H9 (cell line): ENCODE data around the gene AHCY. TPM values are rescaled to one million over a fixed set of nuclear protein-coding genes. Genes with fewer than 3 reads are reported as not detected.

Source experiments
- DNase-seq: peaks from one replicate; pipeline ENCODE4 v3.0.0-alpha.2; 2017
- H2AFZ ChIP-seq: one replicate; pipeline ENCODE4 v1.6.1; 2013; ENCODE audit warnings: mild to moderate bottlenecking, low read length, control low read depth, moderate library complexity
- H2AK5ac ChIP-seq: 2 replicates; pipeline ENCODE4 v1.6.1; 2013; ENCODE audit warnings: low read length, control low read depth, mixed read lengths; ENCODE audit not compliant: insufficient read length
- H2BK120ac ChIP-seq: one replicate; pipeline ENCODE4 v1.6.1; 2013; ENCODE audit warnings: low read depth, mild to moderate bottlenecking, low read length, control low read depth, inconsistent platforms; ENCODE audit not compliant: poor library complexity, severe bottlenecking
- H2BK12ac ChIP-seq: 2 replicates; pipeline ENCODE4 v1.6.1; 2013; ENCODE audit warnings: low read length, control low read depth, mixed read lengths, low read depth; ENCODE audit not compliant: insufficient read length
- H2BK15ac ChIP-seq: 2 replicates; pipeline ENCODE4 v1.6.1; 2013; ENCODE audit warnings: low read depth, low read length, control low read depth
- H2BK20ac ChIP-seq: one replicate; pipeline ENCODE4 v1.6.1; 2013; ENCODE audit warnings: low read depth, mild to moderate bottlenecking, low read length, control low read depth, inconsistent platforms; ENCODE audit not compliant: poor library complexity, severe bottlenecking
- H2BK5ac ChIP-seq: 2 replicates; pipeline ENCODE4 v1.6.1; 2013; ENCODE audit warnings: low read length, control low read depth, mixed read lengths; ENCODE audit not compliant: insufficient read length
- H3K14ac ChIP-seq: 2 replicates; pipeline ENCODE4 v1.6.1; 2013; ENCODE audit warnings: low read length, control low read depth; ENCODE audit not compliant: insufficient read depth
- H3K18ac ChIP-seq: 2 replicates; pipeline ENCODE4 v1.6.1; 2013; ENCODE audit warnings: low read depth, mild to moderate bottlenecking, mixed read lengths, low read length, control low read depth; ENCODE audit not compliant: insufficient read length
- H3K23ac ChIP-seq: 2 replicates; pipeline ENCODE4 v1.6.1; 2013; ENCODE audit warnings: low read length, control low read depth, mixed read lengths, low read depth; ENCODE audit not compliant: insufficient read length
- H3K23me2 ChIP-seq: 2 replicates; pipeline ENCODE4 v1.6.1; 2013; ENCODE audit warnings: low read depth, mild to moderate bottlenecking, mixed read lengths, low read length, control low read depth; ENCODE audit not compliant: insufficient read length, poor library complexity, severe bottlenecking
- H3K27ac ChIP-seq: 2 replicates; pipeline ENCODE4 v1.5.1; 2013; ENCODE audit warnings: low read length, control low read depth, mixed read lengths, low read depth; ENCODE audit not compliant: insufficient read length
- H3K27me3 ChIP-seq: 2 replicates; pipeline ENCODE4 v1.6.1; 2013; ENCODE audit warnings: low read length, control low read depth, inconsistent platforms; ENCODE audit not compliant: insufficient read depth
- H3K4ac ChIP-seq: 2 replicates; pipeline ENCODE4 v1.6.1; 2013; ENCODE audit warnings: low read depth, mild to moderate bottlenecking, control low read depth, inconsistent platforms, low read length, moderate library complexity
- H3K4me1 ChIP-seq: 2 replicates; pipeline ENCODE4 v1.6.1; 2013; ENCODE audit warnings: low read length, control low read depth, inconsistent platforms; ENCODE audit not compliant: insufficient read depth
- H3K4me2 ChIP-seq: 2 replicates; pipeline ENCODE4 v1.6.1; 2013; ENCODE audit warnings: low read length, control low read depth, mixed read lengths; ENCODE audit not compliant: insufficient read length, insufficient read depth
- H3K56ac ChIP-seq: 2 replicates; pipeline ENCODE4 v1.6.1; 2013; ENCODE audit warnings: low read depth, mild to moderate bottlenecking, mixed read lengths, low read length, control low read depth; ENCODE audit not compliant: insufficient read length
- H3K79me1 ChIP-seq: 2 replicates; pipeline ENCODE4 v1.6.1; 2013; ENCODE audit warnings: low read depth, mild to moderate bottlenecking, moderate library complexity, low read length, control low read depth, inconsistent platforms; ENCODE audit not compliant: insufficient read depth, poor library complexity, severe bottlenecking
- H3K79me2 ChIP-seq: 2 replicates; pipeline ENCODE4 v1.6.1; 2013; ENCODE audit warnings: low read length, control low read depth, inconsistent platforms; ENCODE audit not compliant: insufficient read depth
- H3K9ac ChIP-seq: 2 replicates; pipeline ENCODE4 v1.6.1; 2013; ENCODE audit warnings: low read length, control low read depth, mixed read lengths; ENCODE audit not compliant: insufficient read length; ENCODE audit errors: extremely low read depth
- H3K9me3 ChIP-seq: one replicate; pipeline ENCODE4 v1.6.1; 2013; ENCODE audit warnings: low read depth, low read length, inconsistent platforms; ENCODE audit not compliant: control insufficient read depth
- H3T11ph ChIP-seq: one replicate; pipeline ENCODE4 v1.6.1; 2013; ENCODE audit warnings: mild to moderate bottlenecking, low read length, control low read depth, inconsistent platforms
- H4K20me1 ChIP-seq: one replicate; pipeline ENCODE4 v1.6.1; 2013; ENCODE audit not compliant: control insufficient read depth, insufficient read length, insufficient read depth
- H4K5ac ChIP-seq: 2 replicates; pipeline ENCODE4 v1.6.1; 2013; ENCODE audit warnings: low read depth, mild to moderate bottlenecking, mixed read lengths, low read length, control low read depth; ENCODE audit not compliant: insufficient read length
- H4K8ac ChIP-seq: replicated peaks from 2 replicates; pipeline ENCODE4 v1.6.1; 2013; ENCODE audit warnings: low read length, control low read depth, mixed read lengths, low read depth; ENCODE audit not compliant: insufficient read length
- H4K91ac ChIP-seq: 2 replicates; pipeline ENCODE4 v1.6.1; 2013; ENCODE audit warnings: low read depth, mild to moderate bottlenecking, moderate library complexity, mixed read lengths, low read length, control low read depth; ENCODE audit not compliant: insufficient read length
- H3K27ac Mint-ChIP-seq, 3 experiments: 2 replicates in 2 of 3; 3 replicates in 1 of 3; pipeline ENCODE4 v1.8.0; 2020 to 2021; ENCODE audit warnings: mixed read lengths in 3 of 3, mild to moderate bottlenecking in 1 of 3, moderate library complexity in 1 of 3
- H3K27me3 Mint-ChIP-seq: 2 replicates; pipeline ENCODE4 v1.8.0; 2021; ENCODE audit warnings: low read depth, mild to moderate bottlenecking, moderate library complexity, mixed read lengths
- H3K36me3 Mint-ChIP-seq, 3 experiments: 2 replicates in 2 of 3; 3 replicates in 1 of 3; pipeline ENCODE4 v1.8.0; 2020 to 2021; ENCODE audit warnings: low read depth in 3 of 3, mixed read lengths in 3 of 3; ENCODE audit not compliant: insufficient read depth in 1 of 3
- H3K4me1 Mint-ChIP-seq, 2 experiments: 2 replicates each; pipeline ENCODE4 v1.8.0; 2020; ENCODE audit warnings: mixed read lengths in 2 of 2
- H3K4me3 Mint-ChIP-seq, 2 experiments: 2 replicates in 1 of 2; 3 replicates in 1 of 2; pipeline ENCODE4 v1.8.0; 2020 to 2021; ENCODE audit warnings: mild to moderate bottlenecking in 2 of 2, mixed read lengths in 2 of 2, moderate library complexity in 1 of 2
- H3K9me3 Mint-ChIP-seq, 2 experiments: 2 replicates in 1 of 2; 3 replicates in 1 of 2; pipeline ENCODE4 v1.8.0; 2020; ENCODE audit warnings: mild to moderate bottlenecking in 2 of 2, mixed read lengths in 2 of 2, moderate library complexity in 1 of 2
- CTCF ChIP-seq: fragments of 200-600 bp; sonication (generic); conservative IDR thresholded peaks from 3 replicates; pipeline ENCODE4 v1.8.0; 2021; ENCODE audit warnings: antibody characterized with exemption, mild to moderate bottlenecking
- WGBS: extraction: QIAGEN DNeasy Blood & Tissue Kit; methylation state at CpG from one replicate; pipeline ENCODE4 v1.1.7; 2013; ENCODE audit warnings: missing lambda C conversion rate, low lambda C conversion rate, mixed read lengths; ENCODE audit not compliant: insufficient read length; ENCODE audit errors: extremely low coverage; 5-methylcytosine and 5-hydroxymethylcytosine counted together
- total RNA-seq: library from RNA; stranded (reverse); gene quantifications from 2 replicates; pipeline ENCODE4 v1.2.1, GENCODE V29; 2021

The AHCY gene
- total RNA-seq, 1 experiment from 2014 or later: 461 TPM

- no CpG with 5 or more reads among the region's 4 CpGs for WGBS
These were observed 30.6 kb upstream of the AHCY start for GRCh38 chr20:34333786-34334185.

More at GRCh38 chr20:34333786-34334185, 30.6 kb upstream of the AHCY start:
- Histone ChIP-seq H3K4me2 (no peak overlapping the region), H3K18ac (no peak overlapping the region), H2BK12ac (no peak overlapping the region), H2BK20ac (no peak overlapping the region), H2BK5ac (no peak overlapping the region), H3K79me1 (no peaks in the 10 kb centered on the region), H3K23ac (no peak overlapping the region), H2BK15ac (no peak overlapping the region), H4K20me1 (no peaks in the 10 kb centered on the region), H4K8ac (no peak overlapping the region), H3K27ac (no peak overlapping the region), H3K56ac (no peak overlapping the region), H3K23me2 (no peaks in the 10 kb centered on the region), H3K79me2 (no peaks in the 10 kb centered on the region), H3K9me3 (no peaks in the 10 kb centered on the region), H3K4ac (no peak overlapping the region), H4K5ac (no peak overlapping the region), H2BK120ac (no peak overlapping the region), H3K14ac (no peak overlapping the region), H3K9ac (no peak overlapping the region), H2AFZ (no peak overlapping the region), H4K91ac (no peak overlapping the region), H2AK5ac (no peak overlapping the region), H3K4me1 (no peaks in the 10 kb centered on the region), H3K27me3 (no peaks in the 10 kb centered on the region), H3T11ph (no peak overlapping the region)
- Mint-ChIP-seq H3K27me3 (no peaks in the 10 kb centered on the region), H3K4me3 (no peak overlapping the region), H3K4me1 (peaks cover 10 to 23% of the 10 kb centered on the region in 2 experiments), H3K9me3 (no peaks in the 10 kb centered on the region), H3K27ac (peak overlapping the region in 1 of 3 experiments; percentile 55; a peak in 1 of 7 replicates), H3K36me3 (no peaks in the 10 kb centered on the region)
- TF ChIP-seq CTCF: no peak
- DNase-seq: no peak
